Endothelial cell of umbilical vein (primary cell): Measurements from ENCODE around the gene SLC4A4. TPM values are rescaled to one million over a fixed set of nuclear protein-coding genes. Genes with fewer than 3 reads are reported as not detected.

Experiments used
- BruUV-seq: library from RNA; stranded (reverse); fragments of 400-500 nt; replicated peaks from 2 replicates; lab custom pipeline; 2021; lab: Mats Ljungman, UMichigan
- CTCF ChIA-PET: fragments of 300-600, 350-600 bp; sonication (Branson Sonifier 250); formaldehyde crosslinking; loops from one replicate; lab custom pipeline; 2021; ENCODE audit warnings: antibody characterized with exemption, inconsistent platforms; lab: Charles Lee
- POLR2A ChIA-PET: fragments of 300-600, 350-600 bp; sonication (Branson Sonifier 250); formaldehyde crosslinking; loops from one replicate; lab custom pipeline; 2021; ENCODE audit warnings: antibody characterized with exemption, inconsistent platforms; lab: Charles Lee
- DNase-seq: peaks from one replicate; pipeline ENCODE4 v3.0.0-alpha.2; 2011; ENCODE audit warnings: low read depth, low spot score
- FAIRE-seq: peaks from 2 replicates; lab custom pipeline; 2011; peaks lifted over from hg19 to GRCh38; lab: Jason Lieb, UNC
- H2AFZ ChIP-seq: 2 replicates; pipeline ENCODE4 v1.6.0; 2012; ENCODE audit warnings: low read depth, low read length, control low read depth, inconsistent platforms
- H3K27ac ChIP-seq: 2 replicates; pipeline ENCODE4 v1.5.1; 2011; ENCODE audit warnings: low read depth, mild to moderate bottlenecking, control low read depth, low read length, moderate library complexity; ENCODE audit not compliant: insufficient read depth
- H3K27me3 ChIP-seq, 2 experiments: 2 replicates each; pipeline versions ENCODE4 v1.6.0 to v1.6.1; 2011; ENCODE audit warnings: low read length in 2 of 2, mixed read lengths in 1 of 2; ENCODE audit not compliant: control insufficient read depth in 2 of 2, insufficient read depth in 2 of 2
- H3K36me3 ChIP-seq, 2 experiments: 2 replicates in 1 of 2; 3 replicates in 1 of 2; pipeline ENCODE4 v1.5.1; 2011; ENCODE audit warnings: low read length in 2 of 2, mild to moderate bottlenecking in 1 of 2, moderate library complexity in 1 of 2; ENCODE audit not compliant: control insufficient read depth in 2 of 2, insufficient read depth in 2 of 2; ENCODE audit errors: extremely low read depth in 1 of 2
- H3K4me1 ChIP-seq: 3 replicates; pipeline ENCODE4 v1.5.1; 2011; ENCODE audit warnings: mild to moderate bottlenecking, low read length; ENCODE audit not compliant: control insufficient read depth, insufficient read depth; ENCODE audit errors: extremely low read depth
- H3K4me2 ChIP-seq: 2 replicates; pipeline ENCODE4 v1.6.1; 2011; ENCODE audit warnings: low read length, control low read depth, mixed read lengths; ENCODE audit not compliant: insufficient read depth
- H3K4me3 ChIP-seq, 3 experiments: fragments of 200-600 bp in 1 of 3; sonication (generic), shearing (Covaris generic) in 1 of 3; replicated peaks in 1 of 3; 2 replicates each; pipeline ENCODE4 v1.5.1; 2011 to 2016; ENCODE audit warnings: control low read depth in 3 of 3, low read length in 3 of 3, mild to moderate bottlenecking in 2 of 3, inconsistent platforms in 1 of 3, low read depth in 1 of 3, moderate library complexity in 1 of 3; ENCODE audit not compliant: insufficient read depth in 1 of 3
- H3K79me2 ChIP-seq: 2 replicates; pipeline ENCODE4 v1.6.0; 2012; ENCODE audit warnings: low read length, inconsistent platforms; ENCODE audit not compliant: control insufficient read depth, insufficient read depth
- H3K9ac ChIP-seq: replicated peaks from 2 replicates; pipeline ENCODE3; 2011; ENCODE audit warnings: low read length, control low read depth; ENCODE audit not compliant: insufficient read depth; ENCODE audit errors: extremely low read depth
- H3K9me1 ChIP-seq: replicated peaks from 3 replicates; pipeline ENCODE4 v1.6.0; 2011; ENCODE audit warnings: mild to moderate bottlenecking, low read length; ENCODE audit not compliant: control insufficient read depth, insufficient read depth; ENCODE audit errors: extremely low read depth
- H3K9me3 ChIP-seq: replicated peaks from 2 replicates; pipeline ENCODE4 v1.5.1; 2012; ENCODE audit warnings: low read length, inconsistent platforms; ENCODE audit not compliant: control insufficient read depth, insufficient read depth
- H4K20me1 ChIP-seq: replicated peaks from 2 replicates; pipeline ENCODE3; 2011; ENCODE audit warnings: mild to moderate bottlenecking, low read length; ENCODE audit not compliant: control insufficient read depth, insufficient read depth; ENCODE audit errors: extremely low read depth
- CTCF ChIP-seq, 2 donors: IDR thresholded peaks; 1 replicate in 1 of 2; 2 replicates in 1 of 2; pipeline ENCODE4 v1.5.1; 2011; ENCODE audit warnings: low read length in 2 of 2, mild to moderate bottlenecking in 2 of 2, moderate library complexity in 2 of 2, control low read depth in 1 of 2, inconsistent platforms in 1 of 2, low read depth in 1 of 2; ENCODE audit not compliant: insufficient read depth in 1 of 2; ENCODE audit errors: extremely low read depth in 1 of 2
- EZH2 ChIP-seq: IDR thresholded peaks from 2 replicates; pipeline ENCODE4 v1.6.1; 2012; ENCODE audit warnings: borderline replicate concordance, low read depth, mild to moderate bottlenecking, moderate library complexity, low read length, inconsistent platforms; ENCODE audit not compliant: severe bottlenecking
- FOS ChIP-seq: IDR thresholded peaks from 2 replicates; pipeline ENCODE4 v1.6.1; 2011; ENCODE audit warnings: mild to moderate bottlenecking, low read length, moderate library complexity, borderline replicate concordance; ENCODE audit not compliant: insufficient read depth
- GATA2 ChIP-seq: IDR thresholded peaks from 2 replicates; pipeline ENCODE4 v1.7.0; 2011; ENCODE audit warnings: low read depth, mild to moderate bottlenecking, moderate library complexity, mixed read lengths, low read length; ENCODE audit not compliant: insufficient read length, insufficient read depth
- JUN ChIP-seq: IDR thresholded peaks from 2 replicates; pipeline ENCODE4 v1.6.1; 2011; ENCODE audit warnings: borderline replicate concordance, low read depth; ENCODE audit not compliant: insufficient read length, insufficient read depth
- MAX ChIP-seq: IDR thresholded peaks from 2 replicates; pipeline ENCODE4 v1.6.1; 2011; ENCODE audit not compliant: insufficient read depth, insufficient read length
- MYC ChIP-seq: IDR thresholded peaks from one replicate; pipeline ENCODE4 v1.6.1; 2011; ENCODE audit warnings: mild to moderate bottlenecking, low read depth, low read length
- POLR2A ChIP-seq: IDR thresholded peaks from 2 replicates; pipeline ENCODE4 v1.6.1; 2012; ENCODE audit warnings: low read depth, mild to moderate bottlenecking, control low read depth, low read length
- POLR2AphosphoS5 ChIP-seq: IDR thresholded peaks from 2 replicates; pipeline ENCODE4 v1.6.1; 2012; ENCODE audit warnings: low read depth, mild to moderate bottlenecking, control low read depth, low read length, moderate library complexity; ENCODE audit not compliant: insufficient read depth
- dilution Hi-C: fragments of 300-500 bp; cut with MboI; formaldehyde crosslinking; loops from one replicate; pipeline ENCODE4 v1.15.0; 2019; ENCODE audit warnings: low sequenced_read_pairs; ENCODE audit not compliant: extremely low pct_ligation_motif_present
- intact Hi-C: fragments of 100-400 bp; cut with micrococcal nuclease; formaldehyde crosslinking; loops from one replicate; pipeline ENCODE4 v1.10.0; 2022
- polyA plus RNA-seq, 4 experiments: library from polyadenylated mRNA; depleted of rRNA in 3 of 4; stranded (reverse) in 3 of 4; unstranded in 1 of 4; fragments of >200 nt; gene quantifications; 2 replicates each; pipeline versions ENCODE4 v1.2.1 to v1.2.3, GENCODE V29; 2011 to 2012; ENCODE audit warnings: missing spikeins in 1 of 4
- total RNA-seq: library from RNA; stranded (reverse); gene quantifications from 2 replicates; pipeline ENCODE4 v1.2.3, GENCODE V29; 2021

The SLC4A4 gene
- total and polyA plus RNA-seq, 2 donors (not counting 3 experiments of a cell fraction or from before 2014, with no cell fraction given), result not detected

GRCh38 chr4:71460371-71460770 is 121.6 kb downstream of the SLC4A4 start:
- Histone ChIP-seq H3K36me3 (no peaks in the 10 kb centered on the region), H4K20me1 (no peaks in the 10 kb centered on the region), H3K4me3 (no peak overlapping the region), H3K79me2 (no peaks in the 10 kb centered on the region), H3K9ac (no peak overlapping the region), H3K27ac (no peak overlapping the region), H3K4me1 (no peaks in the 10 kb centered on the region), H3K9me1 (no peaks in the 10 kb centered on the region), H3K27me3 (no peaks in the 10 kb centered on the region), H2AFZ (no peak overlapping the region), H3K9me3 (no peaks in the 10 kb centered on the region), H3K4me2 (no peak overlapping the region)
- DNase-seq (no peak), FAIRE-seq (no peak)
- dilution Hi-C loops, result no loop called here
- no peak for TF ChIP-seq EZH2
- TF ChIP-seq MAX, result no peak
- no peak for TF ChIP-seq MYC
- TF ChIP-seq JUN, result no peak
- no peak for TF ChIP-seq FOS
- TF ChIP-seq POLR2A, result no peak
- TF ChIP-seq POLR2AphosphoS5, result no peak
- TF ChIP-seq CTCF (IDR thresholded peaks at IDR 0.05; ENCODE audit: extremely low read depth in 1 of 2, insufficient read depth in 1 of 2, low read depth in 1 of 2, low read length in 2 of 2), result no peak
- no peak for TF ChIP-seq GATA2
- intact Hi-C loops, result no loop called here
- no TSS peak for BruUV-seq
- ChIA-PET POLR2A (no interaction called here), CTCF (no interaction called here)
